DND-41 (cell line): ENCODE measurements around the gene NECTIN1.

ENCODE experiments used
- CTCF ChIP-seq: IDR thresholded peaks from 2 replicates; pipeline ENCODE4 v1.5.1; 2012; ENCODE audit warnings: borderline replicate concordance, low read length, moderate library complexity, mild to moderate bottlenecking; ENCODE audit not compliant: poor library complexity, severe bottlenecking; ENCODE audit errors: extremely low read depth
- EZH2 ChIP-seq: IDR thresholded peaks from 3 replicates; pipeline ENCODE4 v1.6.1; 2012; ENCODE audit warnings: borderline replicate concordance, low read depth, mild to moderate bottlenecking, moderate library complexity, low read length, inconsistent platforms; ENCODE audit not compliant: severe bottlenecking

GRCh38 chr11:119776031-119776636, 47.1 kb upstream of the NECTIN1 start:
- TF ChIP-seq CTCF: no peak
- TF ChIP-seq EZH2: no peak
